Measurements from ENCODE around the gene LDB3.

Gene LDB3

DNA sequence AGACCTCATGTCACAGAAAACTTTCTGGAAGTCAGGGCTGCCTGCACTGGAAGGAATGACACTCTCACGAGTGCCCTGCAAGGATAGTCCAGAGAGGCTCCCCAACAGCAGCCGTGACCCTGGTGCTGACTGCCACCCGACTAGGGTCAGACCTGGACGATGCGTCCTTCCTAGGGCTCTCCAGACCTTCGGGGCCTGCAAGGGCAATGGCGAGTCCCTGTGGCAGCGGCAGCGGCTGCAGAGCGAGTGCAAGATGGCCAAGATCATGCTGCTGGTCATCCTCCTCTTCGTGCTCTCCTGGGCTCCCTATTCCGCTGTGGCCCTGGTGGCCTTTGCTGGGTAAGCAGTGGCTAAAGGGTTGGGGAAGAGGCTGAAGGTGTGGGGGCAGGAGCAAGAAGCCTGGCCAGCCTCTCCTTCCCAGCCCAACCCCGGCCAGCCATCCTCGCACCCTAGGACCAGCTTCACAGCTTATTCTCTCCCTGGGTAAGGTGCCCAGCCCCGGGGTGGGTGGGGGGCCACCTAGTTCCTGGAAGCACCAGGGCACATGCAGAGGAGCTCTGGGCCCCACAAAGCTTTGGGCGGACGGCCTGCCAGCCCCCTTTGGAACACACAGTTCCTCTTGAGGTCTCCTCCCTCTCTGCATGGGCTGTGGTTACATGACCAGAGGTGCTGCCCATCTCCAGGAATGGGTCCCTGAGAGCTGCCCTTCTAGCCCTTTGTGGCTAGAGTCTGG, 8.4 kb upstream of the LDB3 start:
- no peak for DNase-seq (ENCODE audit: low read depth)
- no peak overlapping the region for H3K4me3 ChIP-seq (ENCODE audit: low read length)
- TF ChIP-seq, protein P1, sequence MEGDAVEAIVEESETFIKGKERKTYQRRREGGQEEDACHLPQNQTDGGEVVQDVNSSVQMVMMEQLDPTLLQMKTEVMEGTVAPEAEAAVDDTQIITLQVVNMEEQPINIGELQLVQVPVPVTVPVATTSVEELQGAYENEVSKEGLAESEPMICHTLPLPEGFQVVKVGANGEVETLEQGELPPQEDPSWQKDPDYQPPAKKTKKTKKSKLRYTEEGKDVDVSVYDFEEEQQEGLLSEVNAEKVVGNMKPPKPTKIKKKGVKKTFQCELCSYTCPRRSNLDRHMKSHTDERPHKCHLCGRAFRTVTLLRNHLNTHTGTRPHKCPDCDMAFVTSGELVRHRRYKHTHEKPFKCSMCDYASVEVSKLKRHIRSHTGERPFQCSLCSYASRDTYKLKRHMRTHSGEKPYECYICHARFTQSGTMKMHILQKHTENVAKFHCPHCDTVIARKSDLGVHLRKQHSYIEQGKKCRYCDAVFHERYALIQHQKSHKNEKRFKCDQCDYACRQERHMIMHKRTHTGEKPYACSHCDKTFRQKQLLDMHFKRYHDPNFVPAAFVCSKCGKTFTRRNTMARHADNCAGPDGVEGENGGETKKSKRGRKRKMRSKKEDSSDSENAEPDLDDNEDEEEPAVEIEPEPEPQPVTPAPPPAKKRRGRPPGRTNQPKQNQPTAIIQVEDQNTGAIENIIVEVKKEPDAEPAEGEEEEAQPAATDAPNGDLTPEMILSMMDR (IDR thresholded peaks at IDR 0.05; ENCODE audit: insufficient read depth, low read depth, low read length, missing control alignments): no peak

DNA sequence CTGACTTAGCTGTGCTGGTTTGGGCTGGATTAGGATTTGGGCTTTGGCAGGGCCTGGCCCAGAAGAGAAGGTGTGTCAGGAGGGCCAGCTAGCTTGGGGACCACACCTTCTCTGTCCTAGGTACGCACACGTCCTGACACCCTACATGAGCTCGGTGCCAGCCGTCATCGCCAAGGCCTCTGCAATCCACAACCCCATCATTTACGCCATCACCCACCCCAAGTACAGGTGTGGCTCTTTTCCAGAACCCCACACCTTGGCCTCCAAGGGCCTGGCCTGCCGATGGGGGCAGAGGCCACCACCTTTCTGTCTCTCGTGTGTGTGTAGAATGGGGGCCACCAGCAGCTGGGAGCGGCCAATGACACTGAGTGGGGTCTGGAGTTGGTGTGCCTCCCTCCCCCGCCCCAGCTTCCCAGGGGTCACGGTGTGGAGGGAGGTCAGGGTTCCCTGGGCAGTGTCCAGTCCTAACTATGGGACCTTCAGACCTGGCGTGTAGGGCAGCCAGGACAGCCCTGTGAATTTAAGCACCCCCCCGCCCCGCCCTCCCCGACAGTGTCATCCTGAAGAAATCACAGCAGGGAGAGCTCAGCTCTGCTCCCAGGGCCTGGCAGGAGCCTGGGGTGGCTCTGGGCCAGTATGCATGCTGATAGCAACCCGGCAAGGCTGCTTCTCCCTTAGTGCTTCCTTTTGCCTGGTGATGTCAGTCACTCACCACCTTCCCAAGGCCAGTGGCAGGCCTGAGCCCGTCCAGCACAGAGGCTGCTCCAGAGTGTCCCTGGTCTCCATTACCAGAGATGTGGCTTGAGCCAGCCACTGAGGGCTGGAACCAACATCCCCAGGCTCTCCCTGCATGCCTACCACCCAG, 6.9 kb upstream of the LDB3 start:
- TF ChIP-seq, protein P1 (IDR thresholded peaks at IDR 0.05; ENCODE audit: insufficient read depth, low read depth, low read length, missing control alignments): no peak
- peak; percentile 51 for DNase-seq (ENCODE audit: low read depth)
- H3K4me3 ChIP-seq (ENCODE audit: low read length): no peak overlapping the region

DNA sequence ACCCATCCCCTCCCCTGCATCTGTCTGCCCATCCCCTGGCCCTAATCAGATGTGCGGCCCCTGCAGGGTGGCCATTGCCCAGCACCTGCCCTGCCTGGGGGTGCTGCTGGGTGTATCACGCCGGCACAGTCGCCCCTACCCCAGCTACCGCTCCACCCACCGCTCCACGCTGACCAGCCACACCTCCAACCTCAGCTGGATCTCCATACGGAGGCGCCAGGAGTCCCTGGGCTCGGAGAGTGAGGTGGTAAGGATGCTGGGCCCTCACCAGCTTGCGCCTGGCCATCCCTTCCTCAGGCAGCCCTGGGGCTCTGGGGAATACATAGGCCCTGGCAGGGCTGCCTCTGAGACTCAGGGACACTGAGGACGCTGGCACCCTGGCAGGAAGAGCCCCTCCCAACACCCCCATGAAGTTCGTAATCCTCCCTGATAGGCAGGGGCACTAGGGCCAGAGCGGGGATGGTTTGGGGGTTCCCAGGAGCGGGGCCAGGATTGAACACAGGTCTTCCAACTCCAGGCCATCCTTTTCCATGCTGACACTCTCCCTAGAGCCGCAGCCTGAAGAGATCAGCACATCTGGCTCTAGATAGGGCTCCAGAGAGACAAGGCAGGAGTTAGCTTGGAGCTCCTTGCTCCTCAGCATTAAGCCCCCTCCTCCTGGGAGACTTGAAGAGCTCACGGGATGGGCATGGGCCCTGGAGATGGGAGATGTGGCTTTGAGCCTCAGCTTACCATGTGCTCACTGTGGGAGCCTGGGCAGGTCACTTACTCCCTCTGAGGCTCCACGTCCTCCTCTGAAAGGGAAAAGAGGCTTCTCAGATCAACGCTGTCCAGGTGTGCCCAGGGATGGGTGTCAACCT, 5.9 kb upstream of the LDB3 start:
- no peak overlapping the region for H3K4me3 ChIP-seq (ENCODE audit: low read length)
- DNase-seq (ENCODE audit: low read depth): no peak
- TF ChIP-seq, protein P1 (IDR thresholded peaks at IDR 0.05; ENCODE audit: insufficient read depth, low read depth, low read length, missing control alignments): no peak

DNA sequence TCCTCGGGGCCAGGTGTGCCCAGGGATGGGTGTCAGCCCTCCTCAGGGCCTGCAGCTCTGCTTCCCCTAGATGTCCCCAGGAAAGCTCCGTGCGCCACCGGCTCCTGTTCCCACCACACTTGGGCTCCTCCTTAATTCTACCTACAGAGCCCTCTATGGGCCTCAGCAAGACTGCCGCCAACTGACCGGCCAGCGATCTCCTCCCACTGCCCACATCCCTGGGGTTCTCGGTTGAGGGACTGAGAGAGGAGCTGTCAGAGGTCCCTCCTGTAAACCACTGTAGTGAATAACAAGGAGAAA, 5.3 kb upstream of the LDB3 start:
- no peak for DNase-seq (ENCODE audit: low read depth)
- TF ChIP-seq, protein P1 (IDR thresholded peaks at IDR 0.05; ENCODE audit: insufficient read depth, low read depth, low read length, missing control alignments): no peak
- H3K4me3 ChIP-seq (ENCODE audit: low read length): no peak overlapping the region

DNA sequence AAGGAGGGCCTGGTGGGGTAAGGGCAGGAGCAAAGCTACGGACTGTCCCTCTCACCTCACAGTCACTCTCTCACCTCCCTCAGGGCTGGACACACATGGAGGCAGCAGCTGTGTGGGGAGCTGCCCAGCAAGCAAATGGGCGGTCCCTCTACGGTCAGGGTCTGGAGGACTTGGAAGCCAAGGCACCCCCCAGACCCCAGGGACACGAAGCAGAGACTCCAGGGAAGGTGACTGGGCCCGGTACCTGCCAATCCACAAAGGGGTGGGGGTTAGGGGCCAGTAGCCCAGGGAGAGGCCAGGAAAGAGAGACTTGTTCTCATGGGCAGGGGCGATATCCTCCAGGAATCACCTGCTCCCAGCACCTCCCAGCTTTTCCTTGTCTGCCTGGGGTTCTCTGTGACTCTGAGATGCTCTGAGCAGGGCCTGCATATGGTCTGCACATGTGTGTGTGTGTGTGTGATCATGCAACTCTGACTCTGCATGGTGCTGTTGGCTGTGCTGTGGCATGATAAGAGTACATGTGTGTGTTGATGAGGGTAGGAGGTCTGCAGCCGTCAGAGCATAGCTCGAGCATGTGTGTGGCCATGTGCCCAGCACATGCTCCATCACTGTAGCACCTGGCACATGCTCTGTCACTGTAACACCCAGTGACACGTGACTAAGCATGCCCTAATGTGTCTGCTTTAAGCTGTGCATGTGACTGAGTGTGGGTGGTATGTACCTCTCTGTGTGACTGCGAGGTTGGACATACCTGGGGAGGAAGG, 4.6 kb upstream of the LDB3 start:
- DNase-seq (ENCODE audit: low read depth): no peak
- H3K4me3 ChIP-seq (ENCODE audit: low read length): no peak overlapping the region
- TF ChIP-seq, protein P1 (IDR thresholded peaks at IDR 0.05; ENCODE audit: insufficient read depth, low read depth, low read length, missing control alignments): no peak
